ENCODE results near the gene OR10V1. TPM values are rescaled to one million over a fixed set of nuclear protein-coding genes. Genes with fewer than 3 reads are reported as not detected.

OR10V1 gene
- under 1 TPM in 1 of 2 donors, not detected in 1; 0.39 TPM for total RNA-seq
- not detected for polyA plus RNA-seq (ENCODE audit: insufficient read depth, low read depth, low replicate concordance)
- long read RNA-seq, donor 1, result 0 reads
- long read RNA-seq, donor 2, result 0 reads

- Histone ChIP-seq H3K4me1 (no peaks in the 10 kb centered on the region), H3K9me3 (no peaks in the 10 kb centered on the region)
Observed at GRCh38 chr11:59713745-59714144, at the start of gene OR10V1. OR10V1 (minus strand) TSS chr11:59713845; CDS start chr11:59713845, 0 bp downstream.

GRCh38 chr11:59761993-59762392 is 48.3 kb upstream of the OR10V1 start:
- H3K9me3 ChIP-seq, result no peaks in the 10 kb centered on the region
- H3K27ac ChIP-seq, result no peak overlapping the region
- H3K4me1 ChIP-seq, result peaks cover 27% of the 10 kb centered on the region
- no peaks in the 10 kb centered on the region for H3K36me3 ChIP-seq (ENCODE audit: low read depth, missing control alignments)
- no peak for DNase-seq
- H3K4me3 ChIP-seq, result no peak overlapping the region
- intact Hi-C loops (cut with DNase I; ENCODE audit: low total_unique reads), result no loop called here
- WGBS, 2 donors, result 30 to 34% methylated on average over 6 of the region's 6 CpGs
- no peak for TF ChIP-seq POLR2A (IDR thresholded peaks at IDR 0.05)
- TF ChIP-seq CTCF (IDR thresholded peaks at IDR 0.05), result no peak
- no peaks in the 10 kb centered on the region for H3K27me3 ChIP-seq

More at GRCh38 chr11:59713745-59714144, at the start of gene OR10V1:
- Histone ChIP-seq H3K36me3 (ENCODE audit: low read depth, missing control alignments) (no peaks in the 10 kb centered on the region), H3K4me3 (no peak within 1 kb of the TSS), H3K27ac (no peak within 1 kb of the TSS), H3K27me3 (no peaks in the 10 kb centered on the region)
- DNase-seq, result no peak
- WGBS, 2 donors, result 91 to 95% methylated on average over 2 of the region's 2 CpGs
- intact Hi-C loops (cut with DNase I; ENCODE audit: low total_unique reads), result no loop called here
- TF ChIP-seq POLR2A (IDR thresholded peaks at IDR 0.05) (no peak), CTCF (IDR thresholded peaks at IDR 0.05) (no peak)

- H3K27me3 ChIP-seq, result no peaks in the 10 kb centered on the region
- no peak overlapping the region for H3K4me3 ChIP-seq
Observed at GRCh38 chr11:59760771-59761170, 47.1 kb upstream of the OR10V1 start.

GRCh38 chr11:59759900-59760299 is 46.3 kb upstream of the OR10V1 start:
- no peak for DNase-seq
- TF ChIP-seq POLR2A (IDR thresholded peaks at IDR 0.05) (no peak), CTCF (IDR thresholded peaks at IDR 0.05) (no peak)
- no peaks in the 10 kb centered on the region for H3K36me3 ChIP-seq (ENCODE audit: low read depth, missing control alignments)
- no peaks in the 10 kb centered on the region for H3K9me3 ChIP-seq
- WGBS, 2 donors, result 69% methylated on average over 4 of the region's 4 CpGs
- H3K4me1 ChIP-seq, result peaks cover 23% of the 10 kb centered on the region
- H3K27me3 ChIP-seq, result no peaks in the 10 kb centered on the region
- no peak overlapping the region for H3K27ac ChIP-seq
- H3K4me3 ChIP-seq, result no peak overlapping the region
- intact Hi-C loops (cut with DNase I; ENCODE audit: low total_unique reads), result loop anchor here (5.0 kb wide), 1 partner anchor 42 kb away; no protein-coding TSS in a partner anchor

More at GRCh38 chr11:59760771-59761170, 47.1 kb upstream of the OR10V1 start:
- DNase-seq, result no peak
- no peak overlapping the region for H3K27ac ChIP-seq
- H3K36me3 ChIP-seq (ENCODE audit: low read depth, missing control alignments), result no peaks in the 10 kb centered on the region
- H3K9me3 ChIP-seq, result no peaks in the 10 kb centered on the region
- 90 to 91% methylated on average over 4 of the region's 4 CpGs for WGBS, 2 donors
- peaks cover 23% of the 10 kb centered on the region for H3K4me1 ChIP-seq
- no peak for TF ChIP-seq POLR2A (IDR thresholded peaks at IDR 0.05)
- TF ChIP-seq CTCF (IDR thresholded peaks at IDR 0.05), result no peak
- intact Hi-C loops (cut with DNase I; ENCODE audit: low total_unique reads), result no loop called here

Measured in testis (tissue), 5 donors.